SK-N-SH (cell line): Measurements from ENCODE around the gene KRTAP3-2. TPM values are rescaled to one million over a fixed set of nuclear protein-coding genes. Genes with fewer than 3 reads are reported as not detected.

ENCODE experiments used
- CTCF ChIA-PET: fragments of 300-600, 350-600 bp; formaldehyde crosslinking; extraction: SDS; loops from one replicate; lab custom pipeline; 2021; lab: Yijun Ruan, JAX
- POLR2A ChIA-PET: fragments of 350-600 bp; sonication (Branson Sonifier 250); formaldehyde crosslinking; extraction: SDS; loops from one replicate; lab custom pipeline; 2020; ENCODE audit warnings: antibody characterized with exemption, inconsistent platforms; lab: Yijun Ruan, JAX
- DNase-seq: peaks from one replicate; pipeline ENCODE4 v3.0.0; 2012
- H2AFZ ChIP-seq: fragments of 200-600 bp; sonication (generic); 2 replicates; pipeline ENCODE4 v1.8.1; 2016; ENCODE audit warnings: antibody characterized with exemption, mild to moderate bottlenecking, low read depth
- H3F3A ChIP-seq: fragments of 200-600 bp; sonication (generic); replicated peaks from 2 replicates; pipeline ENCODE3; 2016; ENCODE audit warnings: antibody characterized with exemption, mild to moderate bottlenecking; ENCODE audit not compliant: insufficient read depth
- H3K27ac ChIP-seq, 2 experiments: fragments of 200-500 bp in 1 of 2; fragments of 200-600 bp in 1 of 2; sonication (Bioruptor generic) in 1 of 2; sonication (generic), shearing (Covaris generic) in 1 of 2; 2 replicates each; pipeline versions ENCODE4 v1.5.1 to v1.6.1; 2014 to 2016; ENCODE audit warnings: low read depth in 2 of 2, inconsistent platforms in 1 of 2, low read length in 1 of 2, mild to moderate bottlenecking in 1 of 2, mixed read lengths in 1 of 2
- H3K27me3 ChIP-seq: fragments of 200-600 bp; sonication (generic), shearing (Covaris generic); 2 replicates; pipeline ENCODE4 v1.6.1; 2016; ENCODE audit warnings: mixed run types; ENCODE audit not compliant: insufficient read depth
- H3K36me3 ChIP-seq, 2 experiments: fragments of 200-500 bp in 1 of 2; fragments of 200-600 bp in 1 of 2; sonication (Bioruptor generic) in 1 of 2; sonication (generic) in 1 of 2; replicated peaks in 1 of 2; 2 replicates each; pipeline versions ENCODE3 to v1.5.1; 2014 to 2016; ENCODE audit warnings: low read length in 1 of 2, mild to moderate bottlenecking in 1 of 2; ENCODE audit not compliant: insufficient read depth in 2 of 2, control insufficient read depth in 1 of 2
- H3K4me1 ChIP-seq, 2 experiments: fragments of 200-500 bp in 1 of 2; fragments of 200-600 bp in 1 of 2; sonication (Bioruptor generic) in 1 of 2; sonication (generic), shearing (Covaris generic) in 1 of 2; 2 replicates each; pipeline versions ENCODE4 v1.5.1 to v1.6.1; 2014 to 2016; ENCODE audit warnings: low read depth in 1 of 2, low read length in 1 of 2, mixed run types in 1 of 2; ENCODE audit not compliant: insufficient read depth in 2 of 2, control insufficient read depth in 1 of 2
- H3K4me2 ChIP-seq: fragments of 200-600 bp; sonication (generic), shearing (Covaris generic); 2 replicates; pipeline ENCODE4 v1.6.1; 2017; ENCODE audit warnings: mixed run types
- H3K4me3 ChIP-seq, 2 experiments: fragments of 200-500 bp in 1 of 2; fragments of 200-600 bp in 1 of 2; sonication (Bioruptor generic) in 1 of 2; sonication (generic), shearing (Covaris generic) in 1 of 2; 2 replicates each; pipeline versions ENCODE4 v1.5.1 to v1.8.1; 2014 to 2016; ENCODE audit warnings: low read depth in 2 of 2, inconsistent platforms in 1 of 2, low read length in 1 of 2, mild to moderate bottlenecking in 1 of 2, mixed read lengths in 1 of 2, moderate library complexity in 1 of 2
- H3K79me2 ChIP-seq: fragments of 200-600 bp; sonication (generic); 2 replicates; pipeline ENCODE4 v1.8.1; 2017; ENCODE audit warnings: mild to moderate bottlenecking; ENCODE audit not compliant: insufficient read depth
- H3K9ac ChIP-seq: fragments of 200-600 bp; sonication (generic); 2 replicates; pipeline ENCODE4 v1.6.1; 2017; ENCODE audit warnings: mixed run types
- H3K9me2 ChIP-seq: fragments of 200-600 bp; sonication (generic); 2 replicates; pipeline ENCODE4 v1.6.1; 2017; ENCODE audit warnings: mixed run types
- H3K9me3 ChIP-seq: fragments of 200-600 bp; sonication (generic); 2 replicates; pipeline ENCODE4 v1.6.1; 2017; ENCODE audit warnings: mixed run types, mild to moderate bottlenecking, moderate library complexity
- H4K20me1 ChIP-seq: fragments of 200-600 bp; sonication (generic); 2 replicates; pipeline ENCODE4 v1.6.1; 2017; ENCODE audit warnings: mild to moderate bottlenecking, mixed run types; ENCODE audit not compliant: insufficient read depth
- EP300 ChIP-seq, 2 experiments: IDR thresholded peaks; 2 replicates each; pipeline versions ENCODE4 v1.4.0 to v1.6.1; 2012; ENCODE audit warnings: borderline replicate concordance in 1 of 2, low read depth in 1 of 2, low read length in 1 of 2
- GABPA ChIP-seq: IDR thresholded peaks from 2 replicates; pipeline ENCODE4 v1.4.0; 2012; ENCODE audit warnings: low read depth, mild to moderate bottlenecking
- GATA2 ChIP-seq: sonication (generic); formaldehyde crosslinking; IDR thresholded peaks from 2 replicates; pipeline ENCODE4 v1.5.0; 2020; ENCODE audit warnings: mild to moderate bottlenecking, missing genetic modification reagents
- JUND ChIP-seq: IDR thresholded peaks from 2 replicates; pipeline ENCODE4 v1.4.0; 2012
- POLR2AphosphoS5 ChIP-seq: IDR thresholded peaks from 2 replicates; pipeline ENCODE4 v1.6.1; 2012; ENCODE audit warnings: low read depth, low read length
- RAD21 ChIP-seq: IDR thresholded peaks from 2 replicates; pipeline ENCODE4 v1.6.1; 2012; ENCODE audit warnings: mild to moderate bottlenecking, low read length
- RCOR1 ChIP-seq: fragments of 150-350 bp; IDR thresholded peaks from 2 replicates; pipeline ENCODE4 v1.6.1; 2017; ENCODE audit warnings: antibody characterized with exemption, low read length
- RFX5 ChIP-seq: IDR thresholded peaks from 2 replicates; pipeline ENCODE4 v1.6.1; 2012; ENCODE audit warnings: mild to moderate bottlenecking, improper control_type of control experiment, low read length
- SMC3 ChIP-seq: IDR thresholded peaks from 2 replicates; pipeline ENCODE4 v1.6.1; 2012; ENCODE audit warnings: low read depth, low read length, improper control_type of control experiment
- WGBS: methylation state at CpG from one replicate; pipeline ENCODE4 v1.1.6; 2017; ENCODE audit warnings: low lambda C conversion rate; 5-methylcytosine and 5-hydroxymethylcytosine counted together
- polyA plus RNA-seq, 3 experiments: library from polyadenylated mRNA; depleted of rRNA; stranded (reverse); fragments of >200 nt; gene quantifications; 2 replicates each; pipeline ENCODE4 v1.2.3, GENCODE V29; 2012
- TF ChIP-seq, protein P1 (sequence below): IDR thresholded peaks from 2 replicates; pipeline ENCODE4 v1.4.0; 2012; ENCODE audit warnings: low read depth
- TF ChIP-seq, protein P2 (sequence below): IDR thresholded peaks from 2 replicates; pipeline ENCODE4 v1.4.0; 2012; ENCODE audit warnings: low read depth, borderline replicate concordance
- TF ChIP-seq, protein P3 (sequence below): IDR thresholded peaks from 2 replicates; pipeline ENCODE4 v1.4.0; 2012; ENCODE audit warnings: low read depth, borderline replicate concordance
- TF ChIP-seq, protein P4 (sequence below): fragments of 150-350 bp; IDR thresholded peaks from 2 replicates; pipeline ENCODE4 v1.6.1; 2017; ENCODE audit warnings: antibody characterized with exemption, low read length, low read depth, borderline replicate concordance
- TF ChIP-seq, protein P5 (sequence below): fragments of 200-600 bp; sonication (generic); IDR thresholded peaks from 2 replicates; pipeline ENCODE4 v1.6.1; 2017; ENCODE audit warnings: antibody characterized with exemption, mild to moderate bottlenecking, moderate library complexity
- TF ChIP-seq, protein P6 (sequence below): fragments of 150-350 bp; IDR thresholded peaks from 2 replicates; pipeline ENCODE4 v1.6.1; 2016; ENCODE audit warnings: mild to moderate bottlenecking, low read depth, low read length

The KRTAP3-2 gene
- polyA plus RNA-seq, 1 of the 3 experiments (the other 2 are of a cell fraction) = not detected

DNA sequence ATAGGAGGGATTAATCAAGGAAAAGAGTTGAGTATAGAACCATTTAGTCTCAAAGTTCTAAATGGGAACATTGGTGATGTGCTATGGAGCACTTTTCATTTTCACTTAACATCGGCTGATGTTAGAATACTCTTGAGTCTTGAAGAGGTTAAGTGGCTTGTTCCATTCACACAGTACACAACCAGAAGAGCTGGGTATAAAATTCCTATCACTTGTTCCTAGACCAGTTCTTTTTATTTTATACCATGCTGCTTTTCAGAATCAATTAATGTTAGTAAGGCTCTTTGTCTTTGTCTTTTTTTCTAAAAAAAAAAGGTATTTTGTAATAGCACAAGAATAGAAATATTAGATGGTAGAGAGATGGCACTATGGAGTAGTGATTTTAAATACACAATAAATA lies 43.2 kb upstream of the KRTAP3-2 start:
- H3K9me2 ChIP-seq = no peaks in the 10 kb centered on the region
- H3K9ac ChIP-seq = no peak overlapping the region
- H3K27me3 ChIP-seq = no peaks in the 10 kb centered on the region
- H3K4me3 ChIP-seq = no peak overlapping the region
- DNase-seq = no peak
- H3K4me1 ChIP-seq = no peaks in the 10 kb centered on the region
- POLR2A ChIA-PET = no interaction called here
- H4K20me1 ChIP-seq = no peaks in the 10 kb centered on the region
- H2AFZ ChIP-seq = no peak overlapping the region
- no peak overlapping the region for H3K27ac ChIP-seq
- H3K79me2 ChIP-seq = no peaks in the 10 kb centered on the region
- no peaks in the 10 kb centered on the region for H3F3A ChIP-seq
- H3K4me2 ChIP-seq = no peak overlapping the region
- no peaks in the 10 kb centered on the region for H3K36me3 ChIP-seq
- TF ChIP-seq, protein P1, sequence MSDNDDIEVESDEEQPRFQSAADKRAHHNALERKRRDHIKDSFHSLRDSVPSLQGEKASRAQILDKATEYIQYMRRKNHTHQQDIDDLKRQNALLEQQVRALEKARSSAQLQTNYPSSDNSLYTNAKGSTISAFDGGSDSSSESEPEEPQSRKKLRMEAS = no peak
- TF ChIP-seq SMC3 (no peak), RCOR1 (no peak), EP300 (IDR thresholded peaks at IDR 0.05; ENCODE audit: borderline replicate concordance in 1 of 2, low read depth in 1 of 2, low read length in 1 of 2) (no peak), JUND (no peak), RFX5 (no peak), POLR2AphosphoS5 (no peak), RAD21 (no peak), GATA2 (CRISPR knock-in tag) (no peak), GABPA (no peak)
- TF ChIP-seq, protein P2, sequence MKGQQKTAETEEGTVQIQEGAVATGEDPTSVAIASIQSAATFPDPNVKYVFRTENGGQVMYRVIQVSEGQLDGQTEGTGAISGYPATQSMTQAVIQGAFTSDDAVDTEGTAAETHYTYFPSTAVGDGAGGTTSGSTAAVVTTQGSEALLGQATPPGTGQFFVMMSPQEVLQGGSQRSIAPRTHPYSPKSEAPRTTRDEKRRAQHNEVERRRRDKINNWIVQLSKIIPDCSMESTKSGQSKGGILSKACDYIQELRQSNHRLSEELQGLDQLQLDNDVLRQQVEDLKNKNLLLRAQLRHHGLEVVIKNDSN = no peak
- TF ChIP-seq, protein P3, sequence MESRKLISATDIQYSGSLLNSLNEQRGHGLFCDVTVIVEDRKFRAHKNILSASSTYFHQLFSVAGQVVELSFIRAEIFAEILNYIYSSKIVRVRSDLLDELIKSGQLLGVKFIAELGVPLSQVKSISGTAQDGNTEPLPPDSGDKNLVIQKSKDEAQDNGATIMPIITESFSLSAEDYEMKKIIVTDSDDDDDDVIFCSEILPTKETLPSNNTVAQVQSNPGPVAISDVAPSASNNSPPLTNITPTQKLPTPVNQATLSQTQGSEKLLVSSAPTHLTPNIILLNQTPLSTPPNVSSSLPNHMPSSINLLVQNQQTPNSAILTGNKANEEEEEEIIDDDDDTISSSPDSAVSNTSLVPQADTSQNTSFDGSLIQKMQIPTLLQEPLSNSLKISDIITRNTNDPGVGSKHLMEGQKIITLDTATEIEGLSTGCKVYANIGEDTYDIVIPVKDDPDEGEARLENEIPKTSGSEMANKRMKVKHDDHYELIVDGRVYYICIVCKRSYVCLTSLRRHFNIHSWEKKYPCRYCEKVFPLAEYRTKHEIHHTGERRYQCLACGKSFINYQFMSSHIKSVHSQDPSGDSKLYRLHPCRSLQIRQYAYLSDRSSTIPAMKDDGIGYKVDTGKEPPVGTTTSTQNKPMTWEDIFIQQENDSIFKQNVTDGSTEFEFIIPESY = no peak
- TF ChIP-seq, protein P4, sequence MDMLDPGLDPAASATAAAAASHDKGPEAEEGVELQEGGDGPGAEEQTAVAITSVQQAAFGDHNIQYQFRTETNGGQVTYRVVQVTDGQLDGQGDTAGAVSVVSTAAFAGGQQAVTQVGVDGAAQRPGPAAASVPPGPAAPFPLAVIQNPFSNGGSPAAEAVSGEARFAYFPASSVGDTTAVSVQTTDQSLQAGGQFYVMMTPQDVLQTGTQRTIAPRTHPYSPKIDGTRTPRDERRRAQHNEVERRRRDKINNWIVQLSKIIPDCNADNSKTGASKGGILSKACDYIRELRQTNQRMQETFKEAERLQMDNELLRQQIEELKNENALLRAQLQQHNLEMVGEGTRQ = no peak
- TF ChIP-seq, protein P5, sequence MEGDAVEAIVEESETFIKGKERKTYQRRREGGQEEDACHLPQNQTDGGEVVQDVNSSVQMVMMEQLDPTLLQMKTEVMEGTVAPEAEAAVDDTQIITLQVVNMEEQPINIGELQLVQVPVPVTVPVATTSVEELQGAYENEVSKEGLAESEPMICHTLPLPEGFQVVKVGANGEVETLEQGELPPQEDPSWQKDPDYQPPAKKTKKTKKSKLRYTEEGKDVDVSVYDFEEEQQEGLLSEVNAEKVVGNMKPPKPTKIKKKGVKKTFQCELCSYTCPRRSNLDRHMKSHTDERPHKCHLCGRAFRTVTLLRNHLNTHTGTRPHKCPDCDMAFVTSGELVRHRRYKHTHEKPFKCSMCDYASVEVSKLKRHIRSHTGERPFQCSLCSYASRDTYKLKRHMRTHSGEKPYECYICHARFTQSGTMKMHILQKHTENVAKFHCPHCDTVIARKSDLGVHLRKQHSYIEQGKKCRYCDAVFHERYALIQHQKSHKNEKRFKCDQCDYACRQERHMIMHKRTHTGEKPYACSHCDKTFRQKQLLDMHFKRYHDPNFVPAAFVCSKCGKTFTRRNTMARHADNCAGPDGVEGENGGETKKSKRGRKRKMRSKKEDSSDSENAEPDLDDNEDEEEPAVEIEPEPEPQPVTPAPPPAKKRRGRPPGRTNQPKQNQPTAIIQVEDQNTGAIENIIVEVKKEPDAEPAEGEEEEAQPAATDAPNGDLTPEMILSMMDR = no peak
- TF ChIP-seq, protein P6, sequence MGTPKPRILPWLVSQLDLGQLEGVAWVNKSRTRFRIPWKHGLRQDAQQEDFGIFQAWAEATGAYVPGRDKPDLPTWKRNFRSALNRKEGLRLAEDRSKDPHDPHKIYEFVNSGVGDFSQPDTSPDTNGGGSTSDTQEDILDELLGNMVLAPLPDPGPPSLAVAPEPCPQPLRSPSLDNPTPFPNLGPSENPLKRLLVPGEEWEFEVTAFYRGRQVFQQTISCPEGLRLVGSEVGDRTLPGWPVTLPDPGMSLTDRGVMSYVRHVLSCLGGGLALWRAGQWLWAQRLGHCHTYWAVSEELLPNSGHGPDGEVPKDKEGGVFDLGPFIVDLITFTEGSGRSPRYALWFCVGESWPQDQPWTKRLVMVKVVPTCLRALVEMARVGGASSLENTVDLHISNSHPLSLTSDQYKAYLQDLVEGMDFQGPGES = no peak
- TF ChIP-seq, all 33 proteins: peak for 0
- no peaks in the 10 kb centered on the region for H3K9me3 ChIP-seq
- CTCF ChIA-PET = interaction anchor here (1.4 kb wide), 1 partner anchor 506 kb away, joined by 5 read pairs; no protein-coding TSS in a partner anchor
- 24% methylated on average over 1 of the region's 1 CpG for WGBS
